Endothelial cell of umbilical vein (primary cell): Measurements from ENCODE around the gene ZNF30. TPM values are rescaled to one million over a fixed set of nuclear protein-coding genes. Genes with fewer than 3 reads are reported as not detected.
A peak's percentile ranks its signal among the peaks of the same experiment; 100 is the strongest.

Experiments
- BruUV-seq: library from RNA; stranded (reverse); fragments of 400-500 nt; replicated peaks from 2 replicates; lab custom pipeline; 2021; lab: Mats Ljungman, UMichigan
- CTCF ChIA-PET: fragments of 300-600, 350-600 bp; sonication (Branson Sonifier 250); formaldehyde crosslinking; loops from one replicate; lab custom pipeline; 2021; ENCODE audit warnings: antibody characterized with exemption, inconsistent platforms; lab: Charles Lee
- POLR2A ChIA-PET: fragments of 300-600, 350-600 bp; sonication (Branson Sonifier 250); formaldehyde crosslinking; loops from one replicate; lab custom pipeline; 2021; ENCODE audit warnings: antibody characterized with exemption, inconsistent platforms; lab: Charles Lee
- DNase-seq: peaks from one replicate; pipeline ENCODE4 v3.0.0-alpha.2; 2011; ENCODE audit warnings: low read depth, low spot score
- FAIRE-seq: peaks from 2 replicates; lab custom pipeline; 2011; peaks lifted over from hg19 to GRCh38; lab: Jason Lieb, UNC
- H2AFZ ChIP-seq: 2 replicates; pipeline ENCODE4 v1.6.0; 2012; ENCODE audit warnings: low read depth, low read length, control low read depth, inconsistent platforms
- H3K27ac ChIP-seq: 2 replicates; pipeline ENCODE4 v1.5.1; 2011; ENCODE audit warnings: low read depth, mild to moderate bottlenecking, control low read depth, low read length, moderate library complexity; ENCODE audit not compliant: insufficient read depth
- H3K27me3 ChIP-seq, 2 experiments: 2 replicates each; pipeline versions ENCODE4 v1.6.0 to v1.6.1; 2011; ENCODE audit warnings: low read length in 2 of 2, mixed read lengths in 1 of 2; ENCODE audit not compliant: control insufficient read depth in 2 of 2, insufficient read depth in 2 of 2
- H3K36me3 ChIP-seq, 2 experiments: 2 replicates in 1 of 2; 3 replicates in 1 of 2; pipeline ENCODE4 v1.5.1; 2011; ENCODE audit warnings: low read length in 2 of 2, mild to moderate bottlenecking in 1 of 2, moderate library complexity in 1 of 2; ENCODE audit not compliant: control insufficient read depth in 2 of 2, insufficient read depth in 2 of 2; ENCODE audit errors: extremely low read depth in 1 of 2
- H3K4me1 ChIP-seq: 3 replicates; pipeline ENCODE4 v1.5.1; 2011; ENCODE audit warnings: mild to moderate bottlenecking, low read length; ENCODE audit not compliant: control insufficient read depth, insufficient read depth; ENCODE audit errors: extremely low read depth
- H3K4me2 ChIP-seq: 2 replicates; pipeline ENCODE4 v1.6.1; 2011; ENCODE audit warnings: low read length, control low read depth, mixed read lengths; ENCODE audit not compliant: insufficient read depth
- H3K4me3 ChIP-seq, 3 experiments: fragments of 200-600 bp in 1 of 3; sonication (generic), shearing (Covaris generic) in 1 of 3; replicated peaks in 1 of 3; 2 replicates each; pipeline ENCODE4 v1.5.1; 2011 to 2016; ENCODE audit warnings: control low read depth in 3 of 3, low read length in 3 of 3, mild to moderate bottlenecking in 2 of 3, inconsistent platforms in 1 of 3, low read depth in 1 of 3, moderate library complexity in 1 of 3; ENCODE audit not compliant: insufficient read depth in 1 of 3
- H3K79me2 ChIP-seq: 2 replicates; pipeline ENCODE4 v1.6.0; 2012; ENCODE audit warnings: low read length, inconsistent platforms; ENCODE audit not compliant: control insufficient read depth, insufficient read depth
- H3K9ac ChIP-seq: replicated peaks from 2 replicates; pipeline ENCODE3; 2011; ENCODE audit warnings: low read length, control low read depth; ENCODE audit not compliant: insufficient read depth; ENCODE audit errors: extremely low read depth
- H3K9me1 ChIP-seq: replicated peaks from 3 replicates; pipeline ENCODE4 v1.6.0; 2011; ENCODE audit warnings: mild to moderate bottlenecking, low read length; ENCODE audit not compliant: control insufficient read depth, insufficient read depth; ENCODE audit errors: extremely low read depth
- H3K9me3 ChIP-seq: replicated peaks from 2 replicates; pipeline ENCODE4 v1.5.1; 2012; ENCODE audit warnings: low read length, inconsistent platforms; ENCODE audit not compliant: control insufficient read depth, insufficient read depth
- H4K20me1 ChIP-seq: replicated peaks from 2 replicates; pipeline ENCODE3; 2011; ENCODE audit warnings: mild to moderate bottlenecking, low read length; ENCODE audit not compliant: control insufficient read depth, insufficient read depth; ENCODE audit errors: extremely low read depth
- EZH2 ChIP-seq: IDR thresholded peaks from 2 replicates; pipeline ENCODE4 v1.6.1; 2012; ENCODE audit warnings: borderline replicate concordance, low read depth, mild to moderate bottlenecking, moderate library complexity, low read length, inconsistent platforms; ENCODE audit not compliant: severe bottlenecking
- FOS ChIP-seq: IDR thresholded peaks from 2 replicates; pipeline ENCODE4 v1.6.1; 2011; ENCODE audit warnings: mild to moderate bottlenecking, low read length, moderate library complexity, borderline replicate concordance; ENCODE audit not compliant: insufficient read depth
- GATA2 ChIP-seq: IDR thresholded peaks from 2 replicates; pipeline ENCODE4 v1.7.0; 2011; ENCODE audit warnings: low read depth, mild to moderate bottlenecking, moderate library complexity, mixed read lengths, low read length; ENCODE audit not compliant: insufficient read length, insufficient read depth
- JUN ChIP-seq: IDR thresholded peaks from 2 replicates; pipeline ENCODE4 v1.6.1; 2011; ENCODE audit warnings: borderline replicate concordance, low read depth; ENCODE audit not compliant: insufficient read length, insufficient read depth
- MYC ChIP-seq: IDR thresholded peaks from one replicate; pipeline ENCODE4 v1.6.1; 2011; ENCODE audit warnings: mild to moderate bottlenecking, low read depth, low read length
- POLR2A ChIP-seq: IDR thresholded peaks from 2 replicates; pipeline ENCODE4 v1.6.1; 2012; ENCODE audit warnings: low read depth, mild to moderate bottlenecking, control low read depth, low read length
- POLR2AphosphoS5 ChIP-seq: IDR thresholded peaks from 2 replicates; pipeline ENCODE4 v1.6.1; 2012; ENCODE audit warnings: low read depth, mild to moderate bottlenecking, control low read depth, low read length, moderate library complexity; ENCODE audit not compliant: insufficient read depth
- dilution Hi-C: fragments of 300-500 bp; cut with MboI; formaldehyde crosslinking; loops from one replicate; pipeline ENCODE4 v1.15.0; 2019; ENCODE audit warnings: low sequenced_read_pairs; ENCODE audit not compliant: extremely low pct_ligation_motif_present
- intact Hi-C: fragments of 100-400 bp; cut with micrococcal nuclease; formaldehyde crosslinking; loops from one replicate; pipeline ENCODE4 v1.10.0; 2022
- polyA plus RNA-seq, 4 experiments: library from polyadenylated mRNA; depleted of rRNA in 3 of 4; stranded (reverse) in 3 of 4; unstranded in 1 of 4; fragments of >200 nt; gene quantifications; 2 replicates each; pipeline versions ENCODE4 v1.2.1 to v1.2.3, GENCODE V29; 2011 to 2012; ENCODE audit warnings: missing spikeins in 1 of 4
- total RNA-seq: library from RNA; stranded (reverse); gene quantifications from 2 replicates; pipeline ENCODE4 v1.2.3, GENCODE V29; 2021

The ZNF30 gene
- total and polyA plus RNA-seq, 2 donors (not counting 3 experiments of a cell fraction or from before 2014, with no cell fraction given), result 1.3 to 4.7 TPM

DNA sequence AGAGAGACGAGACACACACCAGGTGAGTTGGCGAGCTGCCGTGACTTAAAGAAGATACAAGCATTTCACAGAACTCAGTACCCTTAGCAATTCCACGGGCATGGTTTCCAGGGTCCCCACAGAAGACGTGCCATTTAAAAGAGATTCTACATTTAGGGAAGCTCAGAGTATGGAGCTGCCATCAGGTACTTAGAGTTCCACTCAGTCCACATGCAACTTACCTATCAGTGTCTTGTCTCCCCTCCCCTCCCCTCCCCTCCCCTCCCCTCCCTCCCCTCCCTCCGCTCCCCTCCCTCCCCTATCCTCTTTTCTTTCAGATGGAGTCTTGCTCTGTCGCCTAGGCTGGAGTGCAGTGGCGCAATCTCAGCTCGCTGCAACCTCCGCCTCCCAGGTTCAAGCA lies 12.2 kb downstream of the ZNF30 start:
- FAIRE-seq, result no peak
- no peak for TF ChIP-seq MYC
- TF ChIP-seq POLR2AphosphoS5, result no peak
- no peak for TF ChIP-seq POLR2A
- no peak for TF ChIP-seq EZH2
- no peak for TF ChIP-seq FOS
- TF ChIP-seq JUN, result no peak
- TF ChIP-seq GATA2, result no peak
- H3K79me2 ChIP-seq, result no peaks in the 10 kb centered on the region
- no peaks in the 10 kb centered on the region for H3K4me1 ChIP-seq
- H2AFZ ChIP-seq, result no peak overlapping the region
- no TSS peak for BruUV-seq
- H3K9me3 ChIP-seq, result peaks cover 5% of the 10 kb centered on the region
- H3K27ac ChIP-seq, result no peak overlapping the region
- ChIA-PET POLR2A (no interaction called here), CTCF (no interaction called here)
- no peak overlapping the region for H3K4me2 ChIP-seq
- no peaks in the 10 kb centered on the region for H3K36me3 ChIP-seq
- dilution Hi-C loops, result no loop called here
- H3K27me3 ChIP-seq, result no peaks in the 10 kb centered on the region
- intact Hi-C loops, result no loop called here
- no peak overlapping the region for H3K9ac ChIP-seq
- H4K20me1 ChIP-seq, result no peaks in the 10 kb centered on the region
- DNase-seq, result no peak
- H3K4me3 ChIP-seq, result no peak overlapping the region
- H3K9me1 ChIP-seq, result no peaks in the 10 kb centered on the region

- dilution Hi-C loops, result no loop called here
- CTCF ChIA-PET, result no interaction called here
- Histone ChIP-seq H3K27ac (no peak overlapping the region), H3K4me2 (no peak overlapping the region), H3K36me3 (peaks cover 1 to 5% of the 10 kb centered on the region in 2 experiments), H2AFZ (no peak overlapping the region), H3K9me1 (no peaks in the 10 kb centered on the region), H3K27me3 (no peaks in the 10 kb centered on the region), H3K9ac (no peak overlapping the region), H3K4me1 (no peaks in the 10 kb centered on the region), H3K9me3 (peaks cover 13% of the 10 kb centered on the region), H3K4me3 (no peak overlapping the region), H4K20me1 (no peaks in the 10 kb centered on the region), H3K79me2 (no peaks in the 10 kb centered on the region)
- TF ChIP-seq MYC (no peak), POLR2A (peak; percentile 6)
- intact Hi-C loops, result no loop called here
- no TSS peak for BruUV-seq
- POLR2A ChIA-PET, result interaction anchor here (0.8 kb wide), 1 partner anchor 8 kb away, joined by 3 read pairs; no protein-coding TSS in a partner anchor
- FAIRE-seq (no peak), DNase-seq (no peak)
Measured at GRCh38 chr19:34943861-34944573, 17.3 kb downstream of the ZNF30 start.
